GM19397 (cell line): ENCODE data around the gene CCDC178.
"Not testable (repeated sequence)": the region's sequence is repeated elsewhere in the genome, so short reads cannot be mapped to it uniquely, and the experiment has no call there.

Source experiments
- ATAC-seq: cut with Tn5 transposase; IDR thresholded peaks from one replicate; pipeline ENCODE4 v1.9.1; 2021; ENCODE audit warnings: mild to moderate bottlenecking, moderate library complexity; ENCODE audit not compliant: unreplicated experiment

The CCDC178 gene

DNA sequence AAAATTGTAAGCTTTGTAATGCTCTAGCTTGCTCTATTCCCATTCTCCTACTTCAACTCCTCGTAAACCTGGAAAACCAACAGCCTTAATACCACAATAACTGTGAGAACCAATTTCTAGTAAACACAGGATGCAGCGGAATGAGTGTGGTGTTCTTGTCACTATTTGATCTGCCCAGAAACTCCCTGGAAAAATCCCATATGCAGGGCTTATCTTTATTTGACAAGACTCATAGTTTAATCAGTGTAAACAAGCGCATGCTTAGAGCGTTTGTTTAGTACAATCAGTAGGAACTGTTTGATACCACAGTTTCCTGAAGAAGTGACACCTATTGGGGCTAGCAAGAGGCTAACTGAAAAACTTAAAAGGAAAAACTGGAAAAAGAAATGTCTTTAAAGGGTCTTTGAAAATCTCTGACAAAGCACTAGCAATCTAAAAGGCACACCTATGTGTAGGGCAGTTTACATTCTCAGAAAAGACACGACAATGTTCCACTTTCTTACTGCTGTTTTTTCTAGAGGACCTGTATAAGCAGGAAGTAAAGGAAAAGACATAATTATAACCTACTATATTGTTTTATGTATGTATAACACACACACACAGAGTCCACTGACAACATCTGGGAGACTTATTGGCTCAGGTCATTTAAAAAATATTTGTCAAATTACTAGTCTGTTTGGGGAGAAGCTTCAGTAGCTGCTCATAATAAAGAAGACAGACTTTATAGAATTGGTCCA lies 426.3 kb downstream of the CCDC178 start:
- ATAC-seq: no peak

DNA sequence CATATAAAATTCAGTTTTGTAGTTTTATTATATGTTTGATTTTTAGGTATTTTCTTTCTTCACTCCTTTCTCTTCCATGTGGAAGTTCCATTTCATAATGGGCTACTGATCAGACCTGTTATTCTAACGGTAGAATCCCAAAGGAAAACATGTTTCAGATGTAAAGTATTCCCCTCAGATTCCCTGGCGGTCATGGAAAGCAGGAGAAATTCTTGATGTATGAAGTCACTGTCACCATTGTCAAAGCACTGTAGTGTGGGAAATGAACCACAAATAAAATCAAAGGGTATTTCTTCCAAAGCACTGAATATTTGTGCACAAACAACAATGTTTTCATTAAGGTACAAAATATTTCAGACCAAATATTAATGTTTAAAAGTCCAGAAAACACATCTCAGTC lies 430.4 kb downstream of the CCDC178 start:
- no peak for ATAC-seq

DNA sequence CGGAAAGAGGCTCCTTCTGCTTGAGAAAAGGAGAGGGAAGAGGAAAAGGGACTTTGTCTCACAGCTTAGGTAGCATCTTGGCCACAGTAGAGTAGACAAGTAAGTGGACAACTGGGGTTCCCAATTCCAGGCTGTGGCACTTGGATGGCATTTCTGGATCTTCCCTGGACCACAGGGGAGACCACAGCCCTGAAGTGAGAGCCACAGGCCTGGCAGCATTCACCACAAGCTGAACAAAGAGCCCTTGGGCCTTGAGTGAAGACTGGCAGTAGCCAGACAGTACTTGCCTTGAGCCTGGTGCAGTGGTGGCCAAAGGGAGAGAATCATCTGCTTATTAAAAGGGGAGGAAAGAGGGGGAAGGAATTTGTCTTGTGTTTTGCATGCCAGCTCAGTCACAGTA lies 441.6 kb downstream of the CCDC178 start:
- ATAC-seq: no peak

DNA sequence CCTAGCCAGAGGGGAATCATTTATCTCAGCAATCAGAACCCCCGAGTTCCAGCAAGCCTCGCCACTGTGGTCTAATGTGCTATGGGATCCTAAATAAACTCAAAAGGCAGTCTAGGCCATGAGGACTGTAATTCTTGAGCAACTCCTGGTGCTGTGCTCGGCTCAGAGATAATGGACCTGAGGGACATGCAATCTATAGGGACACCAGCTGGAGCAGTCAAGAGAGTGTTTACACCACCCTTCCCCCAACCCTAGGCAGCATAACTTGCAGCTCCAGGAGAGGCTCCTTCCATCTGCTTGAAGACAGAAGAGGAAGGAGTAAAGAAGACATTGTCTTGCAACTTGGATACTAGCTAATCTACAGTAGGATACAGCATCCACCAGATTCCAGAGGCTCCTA lies 442.2 kb downstream of the CCDC178 start:
- ATAC-seq: no peak

DNA sequence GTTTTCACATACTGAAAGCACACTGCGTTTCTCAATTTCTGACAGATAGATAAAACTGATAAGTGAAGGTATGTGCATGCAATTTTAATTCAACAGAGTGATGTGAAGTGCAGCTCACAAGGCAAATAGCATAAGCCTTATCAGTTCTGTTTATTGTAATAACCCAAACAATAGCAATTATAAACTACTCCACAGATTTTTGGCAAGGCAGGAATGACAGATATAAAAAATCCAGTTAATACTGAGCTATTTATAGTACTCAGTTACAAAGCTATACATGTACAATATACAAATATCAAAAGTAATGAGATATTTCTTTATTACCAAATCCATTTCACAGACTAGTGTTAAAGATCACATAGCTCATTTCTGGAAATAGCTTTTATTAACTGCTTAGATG lies 456.8 kb downstream of the CCDC178 start:
- ATAC-seq: no peak

DNA sequence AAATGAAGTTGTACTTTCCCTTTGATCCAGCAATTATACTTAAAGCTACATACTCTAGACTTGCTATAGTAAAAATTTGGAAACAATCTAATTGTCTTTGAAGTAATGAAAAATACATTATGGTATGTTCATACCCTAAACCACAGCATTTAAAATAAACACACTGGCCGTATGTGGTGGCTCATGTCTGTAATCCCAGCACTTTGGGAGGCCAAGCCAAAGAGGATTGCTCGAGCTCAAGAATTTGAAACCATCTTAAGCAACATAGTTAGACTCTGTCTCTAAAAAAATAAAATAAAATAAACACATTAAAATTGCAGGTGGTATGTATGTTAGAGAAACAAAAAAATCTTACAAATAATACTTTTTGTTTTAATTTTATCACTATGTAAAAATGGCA lies 459.6 kb downstream of the CCDC178 start:
- ATAC-seq: no peak

DNA sequence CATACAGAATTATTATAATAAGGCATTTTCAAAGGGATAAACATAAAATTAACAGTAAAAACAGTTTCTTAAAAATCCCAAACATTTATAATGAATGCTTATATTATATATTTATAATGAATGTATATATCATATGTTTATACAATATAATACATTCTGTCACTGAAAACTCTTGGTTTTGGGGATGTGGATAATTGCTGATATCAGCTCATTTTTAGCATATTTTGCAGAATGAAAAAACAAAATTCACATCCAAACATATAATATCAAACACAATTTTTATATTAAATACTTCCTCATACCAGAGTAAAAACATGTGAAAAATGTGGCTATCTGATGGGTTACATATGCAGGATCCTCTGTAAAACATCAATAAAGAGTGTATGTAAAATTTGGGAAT lies 465.0 kb downstream of the CCDC178 start:
- ATAC-seq: no peak

DNA sequence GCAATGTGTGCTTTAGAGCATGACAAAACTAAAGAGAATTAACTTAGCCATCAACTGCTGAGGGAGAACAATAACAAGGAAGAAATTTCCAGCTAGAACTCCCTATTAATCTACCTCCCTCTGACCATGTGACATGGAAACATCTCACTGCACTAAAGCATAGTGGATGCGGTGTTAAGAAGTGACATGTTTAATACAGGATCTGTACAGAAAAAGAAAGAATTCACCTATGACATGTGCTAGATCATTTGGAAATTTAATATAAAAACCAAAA lies 465.4 kb downstream of the CCDC178 start:
- ATAC-seq: no peak

DNA sequence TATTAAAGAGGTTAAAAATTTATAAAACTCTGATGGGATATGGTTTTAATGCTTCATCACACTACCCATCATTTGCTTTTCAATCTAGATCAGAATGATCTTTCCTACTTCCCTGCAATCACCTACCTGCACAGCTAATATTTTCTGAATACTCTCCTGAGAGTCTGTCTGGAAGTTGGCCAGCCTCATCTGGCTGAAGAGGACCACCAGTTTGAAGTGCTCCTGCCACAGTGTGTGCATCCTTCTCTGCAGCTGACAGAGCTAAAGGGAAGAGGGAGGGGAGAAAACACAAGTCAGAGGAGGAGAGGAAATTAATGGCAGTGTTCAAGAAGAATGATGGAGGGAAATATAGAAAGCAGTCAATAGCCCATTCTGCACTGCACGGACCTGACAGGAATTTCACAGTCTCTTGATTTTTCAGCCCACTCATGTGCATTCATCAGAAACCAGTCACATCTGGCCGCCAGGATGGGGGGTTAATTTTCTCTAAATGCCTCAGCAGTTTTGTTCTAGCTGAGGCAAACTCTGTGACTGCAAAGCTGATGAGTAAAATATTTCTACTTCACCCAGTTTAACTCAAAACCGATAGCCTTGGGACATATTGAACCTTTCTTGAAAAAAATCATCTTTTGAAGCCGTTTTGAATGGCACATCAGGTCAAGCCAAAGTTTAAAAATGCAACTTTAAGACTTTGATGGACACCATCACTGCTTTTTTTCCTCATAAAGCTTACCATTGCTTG lies 465.9 kb downstream of the CCDC178 start:
- ATAC-seq: peak; percentile 87

DNA sequence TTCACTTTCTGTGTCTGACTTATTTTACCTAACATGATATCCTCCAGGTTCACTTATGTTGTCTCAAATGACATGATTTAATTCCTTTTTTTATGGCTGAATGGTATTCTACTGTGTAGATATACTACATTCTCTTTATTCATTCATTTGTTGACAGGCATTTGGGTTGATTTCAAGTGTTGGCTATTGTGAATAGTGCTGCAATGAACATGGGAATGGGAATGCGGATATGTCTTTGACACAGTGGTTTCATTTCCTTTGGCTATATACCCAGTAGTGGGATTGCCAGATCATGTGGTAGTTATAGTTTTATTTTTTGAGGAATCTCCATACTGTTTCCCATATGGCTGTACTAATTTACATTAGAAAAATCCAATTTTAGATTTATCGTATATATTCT lies 472.3 kb downstream of the CCDC178 start:
- ATAC-seq: no peak

DNA sequence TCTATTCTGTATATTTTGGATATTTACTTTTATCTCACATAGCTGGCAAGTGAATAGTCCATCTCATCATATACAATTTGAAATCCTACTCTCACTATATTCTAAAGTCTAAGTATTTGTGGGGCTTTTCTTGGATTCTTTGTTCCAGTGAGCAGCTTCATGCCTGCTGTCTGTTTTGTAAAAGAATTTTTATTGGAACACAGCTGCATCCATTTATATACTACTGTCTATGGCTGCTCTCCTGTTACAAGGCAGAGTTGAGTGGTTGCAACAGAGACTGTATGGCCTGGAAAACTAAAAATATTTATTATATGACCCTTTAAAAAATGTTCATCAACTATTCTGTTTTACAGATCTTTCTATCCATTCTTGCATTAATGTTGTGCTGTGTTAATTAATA lies 474.4 kb downstream of the CCDC178 start:
- no peak for ATAC-seq

DNA sequence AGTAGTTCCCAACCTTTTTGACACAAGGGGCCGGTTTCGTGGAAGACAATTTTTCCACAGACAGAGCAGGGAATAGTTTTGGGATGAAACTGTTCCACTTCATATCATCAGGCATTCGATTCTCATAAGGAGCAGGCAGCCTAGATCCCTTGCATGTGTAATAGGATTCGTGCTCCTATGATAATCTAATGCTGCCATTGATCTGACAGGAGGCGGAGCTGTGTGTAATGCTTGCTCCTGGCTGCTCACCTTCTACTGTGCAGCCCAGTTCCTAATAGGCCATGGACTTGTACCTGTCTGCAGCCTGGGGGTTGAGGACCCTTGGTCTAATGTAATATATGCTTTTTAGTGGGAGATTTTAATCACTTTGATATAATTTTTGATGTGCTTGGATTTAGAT lies 479.0 kb downstream of the CCDC178 start:
- ATAC-seq: no peak

DNA sequence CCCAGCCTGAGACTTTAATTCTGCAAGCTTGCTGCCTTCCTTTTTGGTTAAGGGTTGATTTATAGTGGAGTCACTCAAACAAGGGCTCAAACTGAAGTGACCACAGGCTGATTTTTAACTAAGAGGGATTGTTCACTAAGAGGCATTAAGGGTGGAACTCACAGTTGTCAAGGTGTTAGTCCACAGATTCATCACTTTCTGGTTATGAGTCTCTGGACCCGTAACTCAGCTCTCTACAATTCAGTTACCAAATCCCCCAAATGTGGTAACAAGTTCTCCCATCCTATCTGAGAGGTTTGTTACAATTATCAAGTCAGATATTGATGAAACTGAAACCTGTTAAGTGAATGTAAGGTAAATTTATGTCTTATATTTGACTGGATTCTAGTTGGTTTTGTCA lies 481.8 kb downstream of the CCDC178 start:
- peak; percentile 60 for ATAC-seq

DNA sequence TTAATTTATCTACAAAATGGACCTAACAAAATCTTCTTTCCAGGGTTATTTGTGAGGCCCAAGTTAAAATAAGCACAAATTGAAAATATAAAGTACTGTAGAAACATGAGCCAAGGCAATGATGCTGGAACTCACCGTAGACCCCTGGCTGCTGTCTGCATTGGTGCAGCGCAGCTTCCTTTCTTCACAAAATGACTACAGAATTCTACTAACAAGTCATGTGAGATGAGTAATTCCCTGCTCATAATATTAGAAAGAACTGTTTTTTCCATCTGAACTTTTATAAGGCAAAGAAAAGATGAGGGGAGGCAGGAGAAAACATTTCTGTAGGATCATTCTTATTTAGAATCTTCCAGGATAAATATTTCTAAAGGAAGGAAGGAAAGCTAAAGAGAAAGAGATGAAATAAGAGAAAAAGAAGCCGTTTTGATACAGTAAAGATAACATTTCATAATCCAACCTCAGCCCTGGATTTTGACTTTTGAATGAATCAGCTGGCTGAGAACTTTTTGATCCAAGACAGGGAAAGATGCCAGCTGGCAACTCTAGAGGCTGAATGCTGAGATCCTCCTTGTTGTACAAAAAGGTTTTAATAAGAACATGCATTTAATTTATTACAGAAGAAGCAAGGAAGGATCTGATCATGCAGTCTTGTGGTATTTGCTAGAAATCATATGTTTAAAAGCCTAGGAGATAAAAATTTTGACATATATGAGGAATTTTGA lies 483.8 kb downstream of the CCDC178 start:
- ATAC-seq: no peak

DNA sequence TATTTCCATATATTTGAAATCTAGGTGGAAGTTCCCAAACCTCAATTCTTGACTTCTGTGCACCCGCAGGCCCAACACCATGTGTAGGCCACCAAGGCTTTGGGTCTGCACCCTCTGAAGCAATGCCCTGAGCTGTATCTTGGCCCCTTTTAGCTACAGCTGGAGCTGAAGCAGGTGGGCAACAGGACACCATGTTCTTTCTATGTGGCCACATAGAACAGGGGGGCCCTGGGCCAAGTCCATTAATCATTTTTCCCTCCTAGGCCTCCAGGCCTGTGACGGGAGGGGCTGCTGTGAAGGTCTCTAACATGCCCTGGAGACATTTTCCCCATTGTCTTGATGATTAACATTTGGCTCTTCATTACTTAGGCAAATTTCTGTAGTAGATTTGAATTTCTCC lies 488.2 kb downstream of the CCDC178 start:
- not testable (repeated sequence) for ATAC-seq

DNA sequence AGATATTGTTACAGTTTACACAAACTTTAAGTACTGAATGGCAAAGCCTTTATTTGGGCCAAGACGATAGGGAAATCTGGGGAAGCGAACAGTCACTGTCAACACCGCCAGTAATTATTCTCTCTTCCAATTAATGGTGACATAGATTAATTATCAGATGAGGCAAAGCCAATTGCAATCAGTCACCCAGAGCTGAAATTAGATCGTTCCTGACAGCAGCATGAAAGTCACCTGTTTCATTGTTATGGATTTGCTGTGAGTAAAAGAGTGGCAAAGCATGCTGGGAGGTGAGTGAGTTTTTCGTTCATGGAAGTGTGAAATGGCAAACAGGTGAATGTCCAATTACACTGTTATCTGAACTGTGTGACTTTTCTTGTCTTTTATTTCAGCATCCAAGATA lies 502.9 kb downstream of the CCDC178 start:
- no peak for ATAC-seq

DNA sequence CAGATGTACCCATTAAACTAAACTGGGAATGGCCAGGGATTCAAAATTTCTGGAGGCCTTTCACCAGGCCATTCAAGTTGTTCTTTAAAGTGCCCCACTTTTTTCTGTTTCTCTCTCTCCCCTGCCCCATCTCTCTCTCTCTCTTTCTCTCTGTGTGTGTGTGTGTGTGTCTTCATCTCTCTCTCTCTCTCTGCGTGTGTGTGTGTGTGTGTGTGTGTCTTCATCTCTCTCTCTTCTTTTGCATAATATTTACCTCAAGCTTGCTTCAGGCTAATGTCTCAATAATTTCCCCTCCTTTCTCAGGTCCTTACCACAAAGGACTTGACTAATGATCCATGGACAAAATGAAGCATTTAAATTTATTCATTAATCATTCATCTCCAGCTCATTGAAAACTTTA lies 503.5 kb downstream of the CCDC178 start:
- no peak for ATAC-seq

DNA sequence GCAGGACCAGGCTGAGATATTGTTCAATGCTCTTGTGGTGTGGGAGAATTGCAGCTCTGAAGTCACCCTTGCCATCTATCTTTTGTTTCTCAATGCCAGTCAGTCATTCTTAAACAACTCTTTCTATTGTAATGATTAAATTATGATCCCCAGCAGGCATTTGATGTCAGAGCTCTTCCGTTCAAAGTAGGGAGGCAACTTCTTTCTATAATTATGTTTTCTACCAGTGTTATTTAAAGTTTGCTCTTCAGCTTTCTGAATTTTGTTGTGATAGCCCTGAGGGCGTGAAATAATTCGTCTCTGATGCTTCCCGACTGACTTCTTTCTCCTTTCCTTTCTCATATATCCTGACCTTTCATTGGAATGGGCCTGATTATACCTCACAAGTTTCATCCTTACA lies 506.3 kb downstream of the CCDC178 start:
- no peak for ATAC-seq

DNA sequence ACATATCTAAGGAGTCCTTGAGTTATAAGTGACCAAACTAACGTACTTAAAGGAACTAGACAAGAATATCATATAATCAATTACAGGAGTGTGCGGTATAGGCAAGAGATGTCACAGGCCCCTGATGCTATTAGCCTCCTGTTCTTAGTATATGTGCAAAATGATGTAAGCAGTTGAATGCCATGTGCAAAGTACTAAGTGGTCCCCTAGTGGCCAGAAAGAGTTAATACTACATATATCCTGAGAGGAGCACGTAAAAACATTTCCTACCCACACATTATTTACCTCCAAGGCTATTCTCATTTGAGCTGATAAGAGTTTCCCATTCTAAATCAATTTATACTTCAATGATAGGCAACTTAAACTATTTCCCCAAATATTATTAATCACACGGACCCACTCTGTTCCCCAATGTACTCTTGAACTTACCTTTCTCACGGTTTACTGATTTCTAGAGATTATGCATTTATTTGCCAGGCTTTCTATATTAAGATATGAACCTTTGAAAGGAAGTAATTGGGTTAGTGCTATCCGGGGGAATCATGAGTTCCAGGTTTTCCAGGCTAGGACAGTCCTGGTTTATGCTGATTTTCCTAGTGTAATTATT lies 509.7 kb downstream of the CCDC178 start:
- peak; percentile 96 for ATAC-seq

DNA sequence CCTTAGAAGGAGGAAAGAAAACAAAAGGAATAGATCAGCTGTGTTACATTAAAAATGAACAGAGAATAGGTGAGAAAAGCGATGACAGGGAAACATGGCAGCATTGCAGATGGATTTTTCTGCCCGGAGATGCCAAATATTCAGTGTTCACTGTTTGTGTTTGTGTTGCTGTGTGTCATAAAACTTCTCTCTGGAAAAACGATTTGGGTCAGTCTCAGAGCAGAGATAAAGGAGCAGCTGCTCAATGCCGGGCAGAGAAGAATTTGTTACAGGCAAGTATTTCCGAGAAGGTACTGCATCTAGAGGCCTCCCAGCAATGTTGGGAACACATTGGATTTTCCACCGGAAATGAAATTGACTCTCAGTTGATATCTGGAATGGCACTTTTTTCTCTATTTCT lies 511.3 kb downstream of the CCDC178 start:
- ATAC-seq: no peak

DNA sequence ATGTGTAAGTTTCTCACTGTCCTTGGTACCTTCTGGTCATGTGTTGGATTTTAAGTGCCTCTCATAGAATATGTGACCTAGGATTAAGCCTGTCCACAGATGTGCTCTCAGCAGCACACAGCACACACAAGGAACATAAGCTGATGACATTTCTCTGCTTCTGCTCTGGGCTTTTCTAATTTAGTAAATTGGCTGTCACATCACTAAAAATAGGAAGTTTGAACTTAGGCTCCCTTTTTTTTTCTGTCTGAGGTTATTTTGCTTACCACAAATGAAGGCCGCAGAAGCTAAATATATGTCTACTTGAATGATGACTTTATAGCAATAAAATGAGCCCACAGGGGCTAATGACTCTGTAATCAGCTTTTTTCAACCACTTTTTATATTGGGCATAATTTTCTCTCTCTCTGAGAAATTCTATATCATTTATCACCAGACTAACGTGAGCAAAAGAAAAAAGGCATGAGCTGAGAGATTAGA lies 517.5 kb downstream of the CCDC178 start:
- ATAC-seq: no peak
